ENCODE data around the gene RAB5IF.

DNA sequence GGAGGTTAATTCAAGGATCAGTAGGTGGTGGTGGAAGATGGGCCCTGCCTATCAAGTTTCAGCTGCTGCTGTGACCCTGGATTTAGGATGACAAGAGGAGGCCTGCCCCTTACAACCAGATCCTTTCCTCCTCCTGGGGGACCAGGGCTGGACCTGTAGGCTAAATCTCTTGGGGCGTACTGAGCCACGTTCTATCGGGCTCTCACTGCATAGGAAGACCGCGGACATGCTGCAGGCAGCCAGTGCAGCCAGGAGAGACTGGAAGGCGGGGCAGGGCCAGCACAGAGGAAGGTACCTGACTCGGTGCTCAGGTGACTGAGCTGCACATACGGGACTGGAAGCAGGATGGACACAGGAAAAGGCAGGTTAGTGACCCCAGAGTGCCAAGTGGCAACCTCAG, 48.9 kb downstream of the RAB5IF start:
- TF ChIP-seq TAF1 (IDR thresholded peaks at IDR 0.05; ENCODE audit: borderline replicate concordance, low read depth, low read length) (no peak), POLR2AphosphoS5 (IDR thresholded peaks at IDR 0.05; ENCODE audit: low read depth, low read length) (no peak)

Data from GM12892 (cell line).